GM13977 (cell line): Measurements from ENCODE around the gene RUVBL1.

Source experiments
- DNase-seq: peaks from one replicate; pipeline ENCODE4 v3.0.0; 2012; ENCODE audit warnings: low spot score
- in situ Hi-C: fragments of 300-500 bp; cut with MboI; formaldehyde crosslinking; loops from one replicate; pipeline ENCODE4 v1.12.0; 2022; ENCODE audit warnings: low sequenced_read_pairs, low pct_unique_long_range_greater_than_20kb, mixed read lengths, inconsistent platforms; ENCODE audit not compliant: unreplicated experiment
- TF ChIP-seq, protein P1 (sequence below): IDR thresholded peaks from 2 replicates; pipeline ENCODE4 v1.5.1; 2012; ENCODE audit warnings: mild to moderate bottlenecking, control low read depth; ENCODE audit not compliant: insufficient read depth; ENCODE audit errors: extremely low read depth, missing control alignments

RUVBL1 gene

GRCh38 chr3:128060473-128061381, 62.9 kb downstream of the RUVBL1 start:
- no peak for DNase-seq
- TF ChIP-seq, protein P1, sequence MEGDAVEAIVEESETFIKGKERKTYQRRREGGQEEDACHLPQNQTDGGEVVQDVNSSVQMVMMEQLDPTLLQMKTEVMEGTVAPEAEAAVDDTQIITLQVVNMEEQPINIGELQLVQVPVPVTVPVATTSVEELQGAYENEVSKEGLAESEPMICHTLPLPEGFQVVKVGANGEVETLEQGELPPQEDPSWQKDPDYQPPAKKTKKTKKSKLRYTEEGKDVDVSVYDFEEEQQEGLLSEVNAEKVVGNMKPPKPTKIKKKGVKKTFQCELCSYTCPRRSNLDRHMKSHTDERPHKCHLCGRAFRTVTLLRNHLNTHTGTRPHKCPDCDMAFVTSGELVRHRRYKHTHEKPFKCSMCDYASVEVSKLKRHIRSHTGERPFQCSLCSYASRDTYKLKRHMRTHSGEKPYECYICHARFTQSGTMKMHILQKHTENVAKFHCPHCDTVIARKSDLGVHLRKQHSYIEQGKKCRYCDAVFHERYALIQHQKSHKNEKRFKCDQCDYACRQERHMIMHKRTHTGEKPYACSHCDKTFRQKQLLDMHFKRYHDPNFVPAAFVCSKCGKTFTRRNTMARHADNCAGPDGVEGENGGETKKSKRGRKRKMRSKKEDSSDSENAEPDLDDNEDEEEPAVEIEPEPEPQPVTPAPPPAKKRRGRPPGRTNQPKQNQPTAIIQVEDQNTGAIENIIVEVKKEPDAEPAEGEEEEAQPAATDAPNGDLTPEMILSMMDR = no peak
- in situ Hi-C loops = no loop called here

DNA sequence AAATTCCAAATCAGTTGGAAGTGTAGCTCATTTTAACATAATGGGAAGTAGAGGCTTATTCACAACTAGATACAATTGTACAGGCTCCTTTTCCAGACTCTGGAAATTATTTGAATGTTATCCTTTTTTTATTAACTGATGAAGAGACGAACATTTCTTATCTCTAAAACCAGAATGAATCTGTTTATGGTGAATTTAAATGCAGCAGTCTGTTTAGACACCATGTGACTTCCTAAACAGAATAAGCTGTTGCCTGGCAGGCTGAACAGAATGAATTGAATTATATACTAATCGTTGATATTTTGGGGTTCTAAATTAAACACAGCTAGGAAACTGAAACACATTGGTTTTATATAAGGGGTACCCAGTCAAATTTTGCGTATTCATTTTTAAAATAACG, 67.4 kb downstream of the RUVBL1 start:
- no peak for DNase-seq
- TF ChIP-seq, protein P1 = no peak
- in situ Hi-C loops = no loop called here

- TF ChIP-seq, protein P1 = no peak
- DNase-seq = no peak
- in situ Hi-C loops = no loop called here
Measured at GRCh38 chr3:128054367-128054766, 69.2 kb downstream of the RUVBL1 start.

DNA sequence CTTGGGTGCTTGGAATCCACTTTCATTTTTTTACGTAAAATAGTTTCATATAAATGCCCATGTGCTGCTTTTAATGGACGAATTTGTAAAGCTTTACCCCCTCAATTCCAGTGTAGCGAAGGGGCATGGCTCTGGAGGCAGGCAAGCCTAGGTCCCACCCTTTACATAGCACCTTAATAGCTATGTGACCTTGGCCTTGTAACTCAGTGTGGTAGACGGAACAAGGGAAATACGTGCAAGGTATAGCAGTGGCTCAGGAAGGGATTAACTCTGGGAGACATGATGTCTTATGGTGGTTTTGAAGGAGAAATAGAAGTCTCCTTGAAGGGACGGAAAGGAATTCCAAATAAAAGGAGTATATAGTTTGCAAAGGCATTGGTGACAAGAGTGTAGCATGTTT, 70.0 kb downstream of the RUVBL1 start:
- TF ChIP-seq, protein P1 = no peak
- in situ Hi-C loops = no loop called here
- DNase-seq = no peak

- TF ChIP-seq, protein P1 = no peak
- in situ Hi-C loops = no loop called here
- no peak for DNase-seq
Measured at GRCh38 chr3:128052595-128053351, 70.8 kb downstream of the RUVBL1 start.

DNA sequence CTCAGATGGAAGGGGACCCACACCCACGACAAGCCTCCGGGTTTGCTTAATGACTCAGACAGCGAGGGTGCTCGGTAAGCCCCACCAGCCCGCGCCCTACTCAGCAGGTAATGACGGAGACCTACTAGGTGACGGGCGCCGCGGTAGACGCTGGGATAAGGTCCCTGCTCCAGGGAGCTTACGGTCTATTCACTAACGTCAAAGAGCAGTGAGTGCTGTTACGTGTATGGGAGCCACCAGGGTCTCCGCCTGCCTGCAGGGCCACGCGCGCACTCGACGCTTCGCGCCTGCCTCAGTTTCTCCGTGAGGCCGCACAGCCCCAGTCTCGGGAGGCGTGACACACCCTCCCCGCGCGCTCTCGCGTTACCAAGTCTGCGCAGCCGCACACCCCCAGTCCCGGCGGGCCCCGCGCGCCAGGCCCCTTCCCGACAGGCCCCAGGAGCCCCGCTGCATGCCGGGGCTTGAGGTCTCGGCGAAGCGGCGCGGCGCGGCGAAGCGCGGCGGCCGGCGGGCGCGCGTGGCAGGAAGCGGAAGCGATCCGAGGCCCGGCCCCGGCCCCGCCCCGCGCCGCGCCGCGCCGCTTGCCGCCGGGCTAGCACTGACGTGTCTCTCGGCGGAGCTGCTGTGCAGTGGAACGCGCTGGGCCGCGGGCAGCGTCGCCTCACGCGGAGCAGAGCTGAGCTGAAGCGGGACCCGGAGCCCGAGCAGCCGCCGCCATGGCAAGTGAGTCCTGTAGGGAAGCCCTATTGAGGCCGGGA, 71.6 kb downstream of the RUVBL1 start, which contains the start of gene SEC61A1:
SEC61A1 (plus strand) TSS at position 601 of the 758 bp plus-strand sequence; CDS start at position 717, 116 bp downstream.
- in situ Hi-C loops = no loop called here
- peak; percentile 99 for DNase-seq
- TF ChIP-seq, protein P1 = no peak
